ENCODE results near the gene CIB2.

Gene CIB2

GRCh38 chr15:78105476-78106241 lies 25.6 kb downstream of the CIB2 start:
- FAIRE-seq, result no peak

GRCh38 chr15:78104566-78105475 lies 26.4 kb downstream of the CIB2 start:
- no peak for FAIRE-seq

- no peak for FAIRE-seq
Observed at GRCh38 chr15:78104119-78104479, 27.1 kb downstream of the CIB2 start.

- FAIRE-seq, result no peak
Observed at GRCh38 chr15:78103406-78104118, 27.7 kb downstream of the CIB2 start.

- no peak for FAIRE-seq
Observed at GRCh38 chr15:78102741-78103140, 28.5 kb downstream of the CIB2 start.

- FAIRE-seq, result no peak
Observed at GRCh38 chr15:78102211-78102610, 29.0 kb downstream of the CIB2 start.

- no peak for FAIRE-seq
Observed at GRCh38 chr15:78101423-78102105, 29.7 kb downstream of the CIB2 start.

GRCh38 chr15:78100886-78101285 lies 30.4 kb downstream of the CIB2 start:
- FAIRE-seq, result no peak

GRCh38 chr15:78098131-78098755 lies 33.0 kb downstream of the CIB2 start:
- no peak for FAIRE-seq

GRCh38 chr15:78097667-78098066 lies 33.6 kb downstream of the CIB2 start:
- FAIRE-seq, result no peak

GRCh38 chr15:78093242-78094020 lies 37.8 kb downstream of the CIB2 start:
- FAIRE-seq, result no peak

GRCh38 chr15:78092261-78093041 lies 38.8 kb downstream of the CIB2 start, which contains the start of gene SH2D7:
TSS of gene SH2D7 (plus strand) at chr15:78092561. CDS start at chr15:78092585, 24 bp downstream.
- FAIRE-seq, result no peak

- no peak for FAIRE-seq
Observed at GRCh38 chr15:78090422-78091063, 40.7 kb downstream of the CIB2 start.

- no peak for FAIRE-seq
Observed at GRCh38 chr15:78088773-78089080, 42.5 kb downstream of the CIB2 start.

GRCh38 chr15:78087951-78088772 lies 43.1 kb downstream of the CIB2 start:
- FAIRE-seq, result no peak

GRCh38 chr15:78085928-78086327 lies 45.3 kb downstream of the CIB2 start:
- no peak for FAIRE-seq

- no peak for FAIRE-seq
Observed at GRCh38 chr15:78084449-78084750, 46.8 kb downstream of the CIB2 start.

- FAIRE-seq, result no peak
Observed at GRCh38 chr15:78083687-78084448, 47.4 kb downstream of the CIB2 start.

GRCh38 chr15:78083186-78083585 lies 48.1 kb downstream of the CIB2 start:
- no peak for FAIRE-seq
